Measurements from ENCODE around the gene CFAP251.

- TF ChIP-seq CTCF (IDR thresholded peaks at IDR 0.05) (no peak), POLR2A (IDR thresholded peaks at IDR 0.05) (no peak)
Observed at GRCh38 chr12:121893961-121894460, 24.4 kb upstream of the CFAP251 start.
